ENCODE results near the gene RNLS. TPM values are rescaled to one million over a fixed set of nuclear protein-coding genes. Genes with fewer than 3 reads are reported as not detected.

Gene RNLS
- total RNA-seq, 2 experiments from 2014 or later = 0.95 to 2.7 TPM

DNA sequence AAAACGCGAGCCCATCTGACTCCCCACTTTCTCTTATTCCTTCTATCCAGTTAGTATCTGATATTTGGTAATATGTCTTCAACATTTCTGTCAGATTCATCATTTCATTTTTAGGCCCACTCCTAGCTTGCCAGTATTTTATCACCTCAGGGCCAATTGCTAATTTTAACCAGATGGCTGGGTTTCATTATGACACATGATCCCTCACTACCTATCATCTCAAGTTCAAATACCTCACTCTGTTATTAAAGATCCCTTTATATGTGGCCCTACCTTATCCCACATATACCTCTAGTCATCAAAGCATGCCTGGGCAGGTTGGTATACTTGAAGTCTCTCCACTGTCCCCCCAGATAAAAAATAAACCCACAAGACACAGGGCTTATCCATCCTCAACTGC is 104.9 kb downstream of the RNLS start:
- Histone ChIP-seq H3K9me3 (ENCODE audit: control insufficient read depth in 1 of 2, insufficient read depth in 1 of 2, low read length in 2 of 2) (no peaks in the 10 kb centered on the region), H3K4me1 (ENCODE audit: insufficient read depth, low read length) (no peaks in the 10 kb centered on the region), H3K4me3 (ENCODE audit: low read length) (no peak overlapping the region), H3K27me3 (ENCODE audit: control insufficient read depth in 1 of 2, insufficient read depth in 2 of 2, low read length in 2 of 2) (no peaks in the 10 kb centered on the region), H3K36me3 (ENCODE audit: insufficient read depth, low read length) (no peaks in the 10 kb centered on the region), H3K27ac (ENCODE audit: low read depth in 1 of 2, low read length in 2 of 2) (no peak overlapping the region)
- no peak for TF ChIP-seq CTCF (IDR thresholded peaks at IDR 0.05)
- Mint-ChIP-seq H3K27ac (no peak overlapping the region), H3K4me1 (ENCODE audit: low read depth) (no peaks in the 10 kb centered on the region), H3K9me3 (no peaks in the 10 kb centered on the region), H3K36me3 (ENCODE audit: low read depth) (no peaks in the 10 kb centered on the region), H3K27me3 (no peaks in the 10 kb centered on the region), H3K4me3 (no peak overlapping the region)
- DNase-seq (no peak), ATAC-seq (ENCODE audit: poor library complexity) (no peak)
- CTCF ChIA-PET = no interaction called here
- POLR2A ChIA-PET = no interaction called here
- intact Hi-C loops (cut with DNase I, micrococcal nuclease) = no loop called here

- no peaks in the 10 kb centered on the region for H3K36me3 ChIP-seq (ENCODE audit: insufficient read depth, low read length)
- ATAC-seq (ENCODE audit: poor library complexity) (no peak), DNase-seq (no peak)
- H3K9me3 Mint-ChIP-seq = no peaks in the 10 kb centered on the region
- H3K27me3 ChIP-seq (ENCODE audit: control insufficient read depth in 1 of 2, insufficient read depth in 2 of 2, low read length in 2 of 2) = no peaks in the 10 kb centered on the region
- no peaks in the 10 kb centered on the region for H3K4me1 Mint-ChIP-seq (ENCODE audit: low read depth)
- CTCF ChIA-PET = no interaction called here
- no peak overlapping the region for H3K4me3 Mint-ChIP-seq
- no peaks in the 10 kb centered on the region for H3K4me1 ChIP-seq (ENCODE audit: insufficient read depth, low read length)
- H3K4me3 ChIP-seq (ENCODE audit: low read length) = no peak overlapping the region
- no peaks in the 10 kb centered on the region for H3K27me3 Mint-ChIP-seq
- intact Hi-C loops (cut with DNase I, micrococcal nuclease) = no loop called here
- no peak overlapping the region for H3K27ac ChIP-seq (ENCODE audit: low read depth in 1 of 2, low read length in 2 of 2)
- H3K27ac Mint-ChIP-seq = no peak overlapping the region
- no peaks in the 10 kb centered on the region for H3K9me3 ChIP-seq (ENCODE audit: control insufficient read depth in 1 of 2, insufficient read depth in 1 of 2, low read length in 2 of 2)
- no peaks in the 10 kb centered on the region for H3K36me3 Mint-ChIP-seq (ENCODE audit: low read depth)
- TF ChIP-seq CTCF (IDR thresholded peaks at IDR 0.05) = no peak
- POLR2A ChIA-PET = no interaction called here
These were observed 105.6 kb downstream of the RNLS start for GRCh38 chr10:88477343-88478085.

DNA sequence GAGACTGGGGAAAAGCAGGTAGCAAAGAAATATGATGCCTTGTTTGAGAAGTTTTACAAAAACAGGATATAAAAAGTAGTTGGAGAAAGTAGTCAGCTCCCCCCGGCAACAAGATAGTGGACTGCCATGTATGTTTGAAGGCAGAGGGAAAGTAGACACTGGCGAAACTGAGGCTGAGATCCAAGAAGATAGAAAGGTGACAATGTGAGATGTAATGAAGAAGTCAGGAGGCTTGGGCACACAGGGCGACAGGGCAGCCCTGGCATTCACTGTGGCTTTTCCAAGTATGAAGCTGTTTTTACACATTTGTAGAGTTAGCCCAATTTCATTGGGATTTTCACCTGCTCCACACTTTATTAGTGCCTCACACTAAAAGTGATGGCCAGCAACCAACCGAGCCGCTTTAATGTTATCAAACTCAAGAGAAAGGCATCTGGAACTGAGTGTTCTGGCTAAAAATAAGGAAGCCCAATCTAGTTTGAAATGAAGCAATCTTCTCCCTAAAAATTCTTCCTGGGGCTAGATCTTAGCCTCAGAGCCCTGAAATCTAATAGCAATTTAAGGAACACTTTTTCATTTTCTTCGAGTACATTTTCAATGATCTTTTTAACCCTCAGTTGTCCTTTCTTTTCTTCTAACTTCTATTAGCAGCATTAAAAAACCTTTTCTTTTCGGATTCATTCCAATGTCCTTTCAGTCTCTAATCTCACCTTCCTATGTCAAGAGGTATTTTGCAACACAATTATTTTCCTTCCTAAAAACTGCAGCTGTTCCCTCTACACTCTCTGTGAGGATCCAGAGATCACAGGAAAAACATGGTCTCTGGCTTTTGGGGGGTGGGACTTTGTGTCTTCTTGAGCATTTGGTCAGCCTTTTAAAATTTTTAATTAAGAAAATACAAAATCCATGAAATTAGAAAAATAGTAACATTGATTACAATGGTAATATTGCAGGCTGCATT is 108.0 kb downstream of the RNLS start:
- no peak for TF ChIP-seq CTCF (IDR thresholded peaks at IDR 0.05)
- Histone ChIP-seq H3K4me1 (ENCODE audit: insufficient read depth, low read length) (no peaks in the 10 kb centered on the region), H3K27ac (ENCODE audit: low read depth in 1 of 2, low read length in 2 of 2) (no peak overlapping the region), H3K9me3 (ENCODE audit: control insufficient read depth in 1 of 2, insufficient read depth in 1 of 2, low read length in 2 of 2) (no peaks in the 10 kb centered on the region), H3K27me3 (ENCODE audit: control insufficient read depth in 1 of 2, insufficient read depth in 2 of 2, low read length in 2 of 2) (no peaks in the 10 kb centered on the region), H3K36me3 (ENCODE audit: insufficient read depth, low read length) (no peaks in the 10 kb centered on the region), H3K4me3 (ENCODE audit: low read length) (no peak overlapping the region)
- intact Hi-C loops (cut with DNase I, micrococcal nuclease) = no loop called here
- H3K9me3 Mint-ChIP-seq = no peaks in the 10 kb centered on the region
- H3K27me3 Mint-ChIP-seq = no peaks in the 10 kb centered on the region
- ChIA-PET CTCF (no interaction called here), POLR2A (no interaction called here)
- no peaks in the 10 kb centered on the region for H3K4me1 Mint-ChIP-seq (ENCODE audit: low read depth)
- no peaks in the 10 kb centered on the region for H3K36me3 Mint-ChIP-seq (ENCODE audit: low read depth)
- no peak overlapping the region for H3K27ac Mint-ChIP-seq
- H3K4me3 Mint-ChIP-seq = no peak overlapping the region
- ATAC-seq (ENCODE audit: poor library complexity) = no peak
- no peak for DNase-seq

All from CD4-positive, alpha-beta T cell (primary cell).